NCI-H187 treated with DMSO at 0.1 percent for 48 hours (cell line): ENCODE results near the gene IRF2BPL.

Experiments
- DNase-seq: peaks from one replicate; lab custom pipeline; 2025; lab: John Stamatoyannopoulos, UW

IRF2BPL gene

DNA sequence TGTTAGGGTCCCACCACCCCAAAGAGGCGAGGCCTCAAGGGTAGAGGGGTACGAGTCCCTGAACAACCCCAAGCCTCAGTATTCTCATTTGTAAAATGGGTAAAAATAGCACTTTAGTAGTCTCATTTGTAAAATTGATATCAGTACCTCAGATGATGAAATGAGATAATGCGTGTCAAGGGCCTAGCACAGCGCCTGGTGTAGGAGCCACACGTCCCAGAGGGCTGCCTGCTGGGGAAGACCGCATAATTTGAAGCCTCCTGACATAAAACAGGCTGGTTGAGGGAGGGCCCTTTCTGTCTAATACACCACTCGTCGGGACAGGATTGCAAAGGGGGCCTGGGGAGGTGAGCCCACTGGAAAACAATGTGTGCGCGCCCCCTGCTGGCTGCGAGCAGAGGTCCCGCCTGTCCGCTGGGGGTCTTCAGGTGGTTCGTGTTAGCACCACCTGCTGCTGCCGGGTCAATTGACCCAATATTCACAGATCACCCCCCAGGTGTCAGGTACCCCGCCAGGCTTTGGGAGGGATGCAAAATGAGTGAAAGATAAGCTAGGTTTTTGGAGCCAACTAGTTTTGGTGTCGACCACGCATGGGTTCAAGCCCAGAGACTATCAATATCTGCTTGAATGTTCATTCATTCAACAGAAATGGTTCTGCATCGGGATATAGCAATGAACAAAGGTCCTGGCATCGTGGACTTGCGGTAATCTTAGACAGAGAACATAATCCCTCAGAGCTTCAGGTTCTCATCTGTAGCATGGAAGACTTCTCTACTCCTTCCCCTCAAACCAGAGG lies 24.7 kb upstream of the IRF2BPL start:
- no peak for DNase-seq

DNA sequence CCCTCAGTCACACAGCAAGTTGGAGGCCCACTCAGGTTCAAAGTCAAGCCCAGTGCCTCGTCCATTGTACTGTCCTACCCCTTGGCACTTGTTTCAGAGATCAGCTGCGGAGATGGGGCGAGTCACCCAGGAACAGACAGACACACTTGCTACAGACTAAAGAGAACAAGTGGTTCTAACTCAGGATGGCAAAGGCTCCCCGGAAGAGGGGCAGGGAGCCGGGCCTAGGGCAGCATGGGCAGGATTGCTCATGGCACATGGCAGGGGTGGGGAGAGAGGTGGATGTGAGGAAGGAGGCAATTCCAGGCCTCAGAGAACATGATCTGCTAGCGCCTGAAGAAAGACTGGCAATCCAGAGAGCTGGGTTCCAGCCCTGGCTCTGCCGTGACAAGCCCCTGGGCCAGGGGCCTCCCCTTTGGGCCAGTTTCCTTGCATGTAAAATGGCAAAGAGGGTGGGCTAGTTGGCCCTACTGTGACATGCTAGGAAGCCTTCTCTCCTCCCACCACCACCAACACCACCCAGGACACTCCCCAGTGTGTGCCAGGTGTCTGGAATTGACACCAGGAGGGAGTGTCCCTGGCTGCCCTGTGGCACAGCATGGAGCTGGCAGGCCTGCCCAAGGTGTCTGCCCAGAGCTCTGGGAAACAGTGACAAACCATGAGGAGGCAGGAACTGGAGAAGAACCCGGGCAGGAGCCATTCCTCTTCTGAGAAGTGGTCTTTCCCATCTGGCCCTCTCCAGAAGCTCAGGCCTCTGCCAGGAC lies 24.0 kb upstream of the IRF2BPL start:
- DNase-seq: no peak

GRCh38 chr14:77051116-77051515 lies 22.6 kb upstream of the IRF2BPL start:
- no peak for DNase-seq

GRCh38 chr14:77046721-77047120 lies 18.2 kb upstream of the IRF2BPL start:
- DNase-seq: no peak

- DNase-seq: no peak
These were observed 17.0 kb upstream of the IRF2BPL start for GRCh38 chr14:77045238-77046162.

- DNase-seq: no peak
These were observed 16.3 kb upstream of the IRF2BPL start for GRCh38 chr14:77044783-77045237.

- DNase-seq: no peak
These were observed 15.5 kb upstream of the IRF2BPL start for GRCh38 chr14:77043984-77044485.

GRCh38 chr14:77043177-77043983 lies 14.9 kb upstream of the IRF2BPL start:
- DNase-seq: no peak

DNA sequence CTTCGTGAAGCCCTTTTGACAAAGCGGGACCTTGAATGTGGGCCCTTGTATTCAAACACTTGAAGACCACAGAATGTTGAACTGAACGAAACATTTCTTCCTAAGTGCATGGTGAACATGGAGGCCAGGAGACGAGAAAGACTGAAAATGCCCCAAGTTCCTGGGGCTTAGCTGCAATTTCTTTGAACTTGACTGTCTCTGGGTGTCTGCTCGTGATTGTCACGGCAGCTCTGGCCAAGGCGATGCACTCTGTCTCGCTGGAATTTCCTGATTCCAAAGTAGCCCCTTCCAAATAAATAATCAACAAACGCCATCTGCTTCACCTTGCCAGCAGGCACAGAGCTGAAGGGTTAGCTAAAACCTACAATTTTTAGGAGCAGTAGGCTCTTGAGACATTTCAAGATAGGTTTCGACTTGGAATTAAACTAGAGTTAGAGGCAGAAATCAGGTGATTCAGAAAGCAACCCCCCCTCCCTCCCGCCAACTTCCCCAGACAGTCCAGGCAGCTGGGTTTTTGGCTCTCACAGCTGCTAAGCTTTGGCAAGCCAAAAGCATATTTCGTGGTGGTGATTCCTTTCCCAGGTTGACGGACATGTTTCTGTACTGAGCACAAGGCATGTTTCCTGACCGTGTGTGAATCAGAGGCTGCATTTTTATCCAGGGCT lies 13.5 kb upstream of the IRF2BPL start:
- no peak for DNase-seq

- no peak for DNase-seq
These were observed 12.5 kb upstream of the IRF2BPL start for GRCh38 chr14:77040741-77041653.

GRCh38 chr14:77040059-77040740 lies 11.7 kb upstream of the IRF2BPL start:
- peak; percentile 97 for DNase-seq

DNA sequence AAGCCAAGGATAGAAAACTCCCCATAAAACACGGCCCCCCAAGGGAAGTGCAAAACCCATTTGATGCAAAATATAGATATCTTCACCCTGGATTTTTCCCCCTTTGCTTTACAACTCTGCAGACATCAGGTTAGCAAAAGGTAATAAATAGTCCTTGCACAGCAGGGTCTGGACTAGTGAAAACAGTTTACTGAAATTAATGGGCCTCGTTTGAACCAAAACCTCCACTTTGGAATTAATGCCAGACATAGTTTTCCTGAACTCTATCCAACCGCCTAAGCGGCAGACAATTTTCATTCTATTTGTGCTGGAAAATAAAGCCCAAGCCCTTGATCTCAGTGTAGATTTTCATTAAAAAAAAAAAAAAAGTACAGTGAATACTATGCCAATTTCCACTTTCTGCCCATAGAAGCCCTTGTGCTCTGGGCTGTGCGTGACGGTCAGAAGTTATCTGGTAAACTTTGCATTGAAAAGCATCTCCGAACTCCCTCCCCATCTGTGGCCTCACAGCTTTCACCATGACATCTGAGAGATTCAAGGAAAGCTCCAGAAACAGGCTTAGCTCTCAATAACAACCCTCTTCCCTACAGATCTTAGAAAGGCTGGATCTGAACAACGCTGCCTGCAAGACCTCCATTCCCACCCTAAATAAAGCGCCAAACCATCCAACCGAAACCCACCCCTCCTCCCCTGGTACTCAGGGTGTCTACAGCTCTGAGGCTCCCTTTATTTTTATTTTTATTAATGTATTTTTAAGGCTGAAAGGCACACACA lies 11.0 kb upstream of the IRF2BPL start:
- no peak for DNase-seq

- DNase-seq: no peak
These were observed 9.5 kb upstream of the IRF2BPL start for GRCh38 chr14:77037938-77038568.

- DNase-seq: no peak
These were observed 8.9 kb upstream of the IRF2BPL start for GRCh38 chr14:77037215-77037937.

- DNase-seq: no peak
These were observed 8.1 kb upstream of the IRF2BPL start for GRCh38 chr14:77036484-77037214.

- DNase-seq: no peak
These were observed 6.8 kb upstream of the IRF2BPL start for GRCh38 chr14:77035267-77035666.
